GM23338 (cell line): ENCODE data around the gene MT1H. TPM values are rescaled to one million over a fixed set of nuclear protein-coding genes. Genes with fewer than 3 reads are reported as not detected.

ENCODE experiments used
- ATAC-seq: fragments of 200-7000 bp; cut with Tn5 transposase; 3 replicates; pipeline ENCODE4 v1.9.1; 2020
- DNase-seq: peaks from one replicate; pipeline ENCODE4 v3.0.0-alpha.2; 2015; ENCODE audit warnings: low spot score
- H2AFZ ChIP-seq: fragments of 200-600 bp; sonication (generic); 2 replicates; pipeline ENCODE4 v1.8.0; 2016; ENCODE audit warnings: antibody characterized with exemption, mild to moderate bottlenecking, moderate library complexity
- H3F3A ChIP-seq: fragments of 200-600 bp; sonication (generic); replicated peaks from 2 replicates; pipeline ENCODE4 v1.8.0; 2017; ENCODE audit warnings: antibody characterized with exemption, mixed run types, low read depth
- H3K27ac ChIP-seq: fragments of 200-600 bp; sonication (generic); 2 replicates; pipeline ENCODE4 v1.6.1; 2016; ENCODE audit warnings: low read depth
- H3K27me3 ChIP-seq: fragments of 200-600 bp; sonication (generic); 2 replicates; pipeline ENCODE4 v1.8.0; 2016; ENCODE audit warnings: mild to moderate bottlenecking, mixed run types, moderate library complexity; ENCODE audit not compliant: insufficient read depth
- H3K36me3 ChIP-seq: fragments of 200-600 bp; sonication (generic); 2 replicates; pipeline ENCODE4 v1.8.0; 2016; ENCODE audit warnings: mild to moderate bottlenecking; ENCODE audit not compliant: insufficient read depth
- H3K4me1 ChIP-seq: fragments of 200-600 bp; sonication (generic); 2 replicates; pipeline ENCODE4 v1.8.0; 2016; ENCODE audit warnings: mild to moderate bottlenecking, moderate library complexity; ENCODE audit not compliant: insufficient read depth
- H3K4me2 ChIP-seq: fragments of 200-600 bp; sonication (generic); 2 replicates; pipeline ENCODE4 v1.7.1; 2017; ENCODE audit warnings: mixed run types
- H3K4me3 ChIP-seq: fragments of 200-600 bp; sonication (generic); 2 replicates; pipeline ENCODE4 v1.6.1; 2016; ENCODE audit warnings: mixed run types
- H3K79me2 ChIP-seq: fragments of 200-600 bp; sonication (generic); replicated peaks from 2 replicates; pipeline ENCODE4 v1.8.0; 2017; ENCODE audit warnings: mild to moderate bottlenecking; ENCODE audit not compliant: insufficient read depth
- H3K9me2 ChIP-seq: fragments of 200-600 bp; sonication (generic); 2 replicates; pipeline ENCODE4 v1.8.0; 2017; ENCODE audit not compliant: insufficient read depth
- H4K20me1 ChIP-seq: fragments of 200-600 bp; sonication (generic); replicated peaks from 2 replicates; pipeline ENCODE4 v1.8.0; 2017; ENCODE audit warnings: mild to moderate bottlenecking; ENCODE audit not compliant: insufficient read depth
- H3K27ac Mint-ChIP-seq: 2 replicates; pipeline ENCODE4 v1.8.0; 2020; ENCODE audit warnings: inconsistent platforms, mild to moderate bottlenecking, moderate library complexity, mixed read lengths
- H3K27me3 Mint-ChIP-seq: 3 replicates; pipeline ENCODE4 v1.8.0; 2022; ENCODE audit warnings: low read depth, mild to moderate bottlenecking, moderate library complexity, mixed read lengths, inconsistent platforms; ENCODE audit not compliant: insufficient read depth, poor library complexity
- H3K36me3 Mint-ChIP-seq: 3 replicates; pipeline ENCODE4 v1.8.0; 2021; ENCODE audit warnings: low read depth, mild to moderate bottlenecking, inconsistent platforms, moderate library complexity, mixed read lengths
- H3K4me1 Mint-ChIP-seq: 3 replicates; pipeline ENCODE4 v1.8.0; 2020; ENCODE audit warnings: mild to moderate bottlenecking, inconsistent platforms, mixed read lengths
- H3K4me3 Mint-ChIP-seq: 3 replicates; pipeline ENCODE4 v1.8.0; 2021; ENCODE audit warnings: moderate library complexity, mild to moderate bottlenecking, inconsistent platforms, mixed read lengths
- H3K9me3 Mint-ChIP-seq: 3 replicates; pipeline ENCODE4 v1.8.0; 2020; ENCODE audit warnings: moderate library complexity, mild to moderate bottlenecking, inconsistent platforms, mixed read lengths
- CTCF ChIP-seq, 2 experiments: fragments of 200-600 bp in 1 of 2; sonication (generic) in 1 of 2; conservative IDR thresholded peaks; 2 replicates each; pipeline versions ENCODE4 v1.5.1 to v1.6.1; 2016 to 2017; ENCODE audit warnings: antibody characterized with exemption in 2 of 2, low read depth in 2 of 2, mild to moderate bottlenecking in 2 of 2, moderate library complexity in 1 of 2
- EZH2 ChIP-seq: fragments of 200-600 bp; sonication (generic); IDR thresholded peaks from one replicate; pipeline ENCODE4 v1.8.0; 2017; ENCODE audit warnings: antibody characterized with exemption, mild to moderate bottlenecking, low read depth; ENCODE audit not compliant: unreplicated experiment
- NANOG ChIP-seq: IDR thresholded peaks from 2 replicates; pipeline ENCODE4 v1.6.1; 2016; ENCODE audit warnings: antibody characterized with exemption, borderline replicate concordance
- POLR2AphosphoS5 ChIP-seq: IDR thresholded peaks from 2 replicates; pipeline ENCODE4 v1.6.1; 2016; ENCODE audit warnings: antibody characterized with exemption, low read depth
- ZNF331 ChIP-seq: fragments of 250-450 bp; sonication (Bioruptor Pico); IDR thresholded peaks from 2 replicates; pipeline ENCODE4 v1.5.0; 2020; ENCODE audit warnings: low read depth, mild to moderate bottlenecking, moderate library complexity
- polyA plus RNA-seq: library from polyadenylated mRNA; unstranded; fragments of >200 nt; fragmentation: Nextera tagmentation; extraction: Ambion mirVana; gene quantifications from 2 replicates; pipeline ENCODE4 v1.2.1, GENCODE V29; 2016
- total RNA-seq: library from RNA; depleted of rRNA; stranded (reverse); fragments of >200 nt; shearing (Covaris generic); gene quantifications from 2 replicates; pipeline ENCODE4 v1.2.3, GENCODE V29; 2014
- TF ChIP-seq, protein P1 (sequence below): IDR thresholded peaks from one replicate; pipeline ENCODE4 v1.6.1; 2018; ENCODE audit warnings: antibody characterized with exemption; ENCODE audit not compliant: unreplicated experiment
- TF ChIP-seq, protein P2 (sequence below): IDR thresholded peaks from 2 replicates; pipeline ENCODE4 v1.6.1; 2016; ENCODE audit warnings: antibody characterized with exemption
- TF ChIP-seq, protein P3 (sequence below): fragments of 250-450 bp; sonication (Bioruptor Pico); IDR thresholded peaks from 2 replicates; pipeline ENCODE4 v1.5.0; 2020; ENCODE audit warnings: mild to moderate bottlenecking, moderate library complexity

MT1H gene
- total and polyA plus RNA-seq, 2 experiments from 2014 or later, result 52.3 to 425 TPM

GRCh38 chr16:56700195-56700594 lies 30.6 kb downstream of the MT1H start (continued):
- no peak for TF ChIP-seq CTCF (conservative IDR thresholded peaks at IDR 0.05; ENCODE audit: low read depth in 2 of 2)
- no peak for TF ChIP-seq NANOG
- TF ChIP-seq POLR2AphosphoS5, result no peak
- TF ChIP-seq, protein P1, sequence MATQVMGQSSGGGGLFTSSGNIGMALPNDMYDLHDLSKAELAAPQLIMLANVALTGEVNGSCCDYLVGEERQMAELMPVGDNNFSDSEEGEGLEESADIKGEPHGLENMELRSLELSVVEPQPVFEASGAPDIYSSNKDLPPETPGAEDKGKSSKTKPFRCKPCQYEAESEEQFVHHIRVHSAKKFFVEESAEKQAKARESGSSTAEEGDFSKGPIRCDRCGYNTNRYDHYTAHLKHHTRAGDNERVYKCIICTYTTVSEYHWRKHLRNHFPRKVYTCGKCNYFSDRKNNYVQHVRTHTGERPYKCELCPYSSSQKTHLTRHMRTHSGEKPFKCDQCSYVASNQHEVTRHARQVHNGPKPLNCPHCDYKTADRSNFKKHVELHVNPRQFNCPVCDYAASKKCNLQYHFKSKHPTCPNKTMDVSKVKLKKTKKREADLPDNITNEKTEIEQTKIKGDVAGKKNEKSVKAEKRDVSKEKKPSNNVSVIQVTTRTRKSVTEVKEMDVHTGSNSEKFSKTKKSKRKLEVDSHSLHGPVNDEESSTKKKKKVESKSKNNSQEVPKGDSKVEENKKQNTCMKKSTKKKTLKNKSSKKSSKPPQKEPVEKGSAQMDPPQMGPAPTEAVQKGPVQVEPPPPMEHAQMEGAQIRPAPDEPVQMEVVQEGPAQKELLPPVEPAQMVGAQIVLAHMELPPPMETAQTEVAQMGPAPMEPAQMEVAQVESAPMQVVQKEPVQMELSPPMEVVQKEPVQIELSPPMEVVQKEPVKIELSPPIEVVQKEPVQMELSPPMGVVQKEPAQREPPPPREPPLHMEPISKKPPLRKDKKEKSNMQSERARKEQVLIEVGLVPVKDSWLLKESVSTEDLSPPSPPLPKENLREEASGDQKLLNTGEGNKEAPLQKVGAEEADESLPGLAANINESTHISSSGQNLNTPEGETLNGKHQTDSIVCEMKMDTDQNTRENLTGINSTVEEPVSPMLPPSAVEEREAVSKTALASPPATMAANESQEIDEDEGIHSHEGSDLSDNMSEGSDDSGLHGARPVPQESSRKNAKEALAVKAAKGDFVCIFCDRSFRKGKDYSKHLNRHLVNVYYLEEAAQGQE, result no peak
- no peak for TF ChIP-seq ZNF331 (CRISPR knock-in tag)

GRCh38 chr16:56700631-56701030 lies 31.0 kb downstream of the MT1H start:
- ATAC-seq, result no peak
- Mint-ChIP-seq H3K9me3 (peaks cover 17% of the 10 kb centered on the region), H3K27ac (no peak overlapping the region), H3K4me3 (no peak overlapping the region), H3K27me3 (peaks cover 9% of the 10 kb centered on the region), H3K4me1 (peaks cover 11% of the 10 kb centered on the region), H3K36me3 (0 out of 3 replicates have a peak, but pooled peaks cover 3% of the 10 kb centered on the region)
- no peaks in the 10 kb centered on the region for H3K27me3 ChIP-seq
- no peak overlapping the region for H3K4me3 ChIP-seq
- no peaks in the 10 kb centered on the region for H3K9me2 ChIP-seq
- no peaks in the 10 kb centered on the region for H3K36me3 ChIP-seq
- no peaks in the 10 kb centered on the region for H3K79me2 ChIP-seq
- no peaks in the 10 kb centered on the region for H4K20me1 ChIP-seq
- H3K4me2 ChIP-seq, result no peak overlapping the region
- H3K27ac ChIP-seq, result no peak overlapping the region
- no peak overlapping the region for H2AFZ ChIP-seq
- 0 out of 2 replicates have a peak, but pooled peaks cover 4% of the 10 kb centered on the region for H3F3A ChIP-seq
- H3K4me1 ChIP-seq, result peaks cover 7% of the 10 kb centered on the region; the same call in 1 of the 2 replicates
- DNase-seq, result no peak
- TF ChIP-seq, protein P2, sequence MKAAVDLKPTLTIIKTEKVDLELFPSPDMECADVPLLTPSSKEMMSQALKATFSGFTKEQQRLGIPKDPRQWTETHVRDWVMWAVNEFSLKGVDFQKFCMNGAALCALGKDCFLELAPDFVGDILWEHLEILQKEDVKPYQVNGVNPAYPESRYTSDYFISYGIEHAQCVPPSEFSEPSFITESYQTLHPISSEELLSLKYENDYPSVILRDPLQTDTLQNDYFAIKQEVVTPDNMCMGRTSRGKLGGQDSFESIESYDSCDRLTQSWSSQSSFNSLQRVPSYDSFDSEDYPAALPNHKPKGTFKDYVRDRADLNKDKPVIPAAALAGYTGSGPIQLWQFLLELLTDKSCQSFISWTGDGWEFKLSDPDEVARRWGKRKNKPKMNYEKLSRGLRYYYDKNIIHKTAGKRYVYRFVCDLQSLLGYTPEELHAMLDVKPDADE, result no peak
- no peak for TF ChIP-seq POLR2AphosphoS5
- TF ChIP-seq EZH2, result no peak
- TF ChIP-seq, protein P3, sequence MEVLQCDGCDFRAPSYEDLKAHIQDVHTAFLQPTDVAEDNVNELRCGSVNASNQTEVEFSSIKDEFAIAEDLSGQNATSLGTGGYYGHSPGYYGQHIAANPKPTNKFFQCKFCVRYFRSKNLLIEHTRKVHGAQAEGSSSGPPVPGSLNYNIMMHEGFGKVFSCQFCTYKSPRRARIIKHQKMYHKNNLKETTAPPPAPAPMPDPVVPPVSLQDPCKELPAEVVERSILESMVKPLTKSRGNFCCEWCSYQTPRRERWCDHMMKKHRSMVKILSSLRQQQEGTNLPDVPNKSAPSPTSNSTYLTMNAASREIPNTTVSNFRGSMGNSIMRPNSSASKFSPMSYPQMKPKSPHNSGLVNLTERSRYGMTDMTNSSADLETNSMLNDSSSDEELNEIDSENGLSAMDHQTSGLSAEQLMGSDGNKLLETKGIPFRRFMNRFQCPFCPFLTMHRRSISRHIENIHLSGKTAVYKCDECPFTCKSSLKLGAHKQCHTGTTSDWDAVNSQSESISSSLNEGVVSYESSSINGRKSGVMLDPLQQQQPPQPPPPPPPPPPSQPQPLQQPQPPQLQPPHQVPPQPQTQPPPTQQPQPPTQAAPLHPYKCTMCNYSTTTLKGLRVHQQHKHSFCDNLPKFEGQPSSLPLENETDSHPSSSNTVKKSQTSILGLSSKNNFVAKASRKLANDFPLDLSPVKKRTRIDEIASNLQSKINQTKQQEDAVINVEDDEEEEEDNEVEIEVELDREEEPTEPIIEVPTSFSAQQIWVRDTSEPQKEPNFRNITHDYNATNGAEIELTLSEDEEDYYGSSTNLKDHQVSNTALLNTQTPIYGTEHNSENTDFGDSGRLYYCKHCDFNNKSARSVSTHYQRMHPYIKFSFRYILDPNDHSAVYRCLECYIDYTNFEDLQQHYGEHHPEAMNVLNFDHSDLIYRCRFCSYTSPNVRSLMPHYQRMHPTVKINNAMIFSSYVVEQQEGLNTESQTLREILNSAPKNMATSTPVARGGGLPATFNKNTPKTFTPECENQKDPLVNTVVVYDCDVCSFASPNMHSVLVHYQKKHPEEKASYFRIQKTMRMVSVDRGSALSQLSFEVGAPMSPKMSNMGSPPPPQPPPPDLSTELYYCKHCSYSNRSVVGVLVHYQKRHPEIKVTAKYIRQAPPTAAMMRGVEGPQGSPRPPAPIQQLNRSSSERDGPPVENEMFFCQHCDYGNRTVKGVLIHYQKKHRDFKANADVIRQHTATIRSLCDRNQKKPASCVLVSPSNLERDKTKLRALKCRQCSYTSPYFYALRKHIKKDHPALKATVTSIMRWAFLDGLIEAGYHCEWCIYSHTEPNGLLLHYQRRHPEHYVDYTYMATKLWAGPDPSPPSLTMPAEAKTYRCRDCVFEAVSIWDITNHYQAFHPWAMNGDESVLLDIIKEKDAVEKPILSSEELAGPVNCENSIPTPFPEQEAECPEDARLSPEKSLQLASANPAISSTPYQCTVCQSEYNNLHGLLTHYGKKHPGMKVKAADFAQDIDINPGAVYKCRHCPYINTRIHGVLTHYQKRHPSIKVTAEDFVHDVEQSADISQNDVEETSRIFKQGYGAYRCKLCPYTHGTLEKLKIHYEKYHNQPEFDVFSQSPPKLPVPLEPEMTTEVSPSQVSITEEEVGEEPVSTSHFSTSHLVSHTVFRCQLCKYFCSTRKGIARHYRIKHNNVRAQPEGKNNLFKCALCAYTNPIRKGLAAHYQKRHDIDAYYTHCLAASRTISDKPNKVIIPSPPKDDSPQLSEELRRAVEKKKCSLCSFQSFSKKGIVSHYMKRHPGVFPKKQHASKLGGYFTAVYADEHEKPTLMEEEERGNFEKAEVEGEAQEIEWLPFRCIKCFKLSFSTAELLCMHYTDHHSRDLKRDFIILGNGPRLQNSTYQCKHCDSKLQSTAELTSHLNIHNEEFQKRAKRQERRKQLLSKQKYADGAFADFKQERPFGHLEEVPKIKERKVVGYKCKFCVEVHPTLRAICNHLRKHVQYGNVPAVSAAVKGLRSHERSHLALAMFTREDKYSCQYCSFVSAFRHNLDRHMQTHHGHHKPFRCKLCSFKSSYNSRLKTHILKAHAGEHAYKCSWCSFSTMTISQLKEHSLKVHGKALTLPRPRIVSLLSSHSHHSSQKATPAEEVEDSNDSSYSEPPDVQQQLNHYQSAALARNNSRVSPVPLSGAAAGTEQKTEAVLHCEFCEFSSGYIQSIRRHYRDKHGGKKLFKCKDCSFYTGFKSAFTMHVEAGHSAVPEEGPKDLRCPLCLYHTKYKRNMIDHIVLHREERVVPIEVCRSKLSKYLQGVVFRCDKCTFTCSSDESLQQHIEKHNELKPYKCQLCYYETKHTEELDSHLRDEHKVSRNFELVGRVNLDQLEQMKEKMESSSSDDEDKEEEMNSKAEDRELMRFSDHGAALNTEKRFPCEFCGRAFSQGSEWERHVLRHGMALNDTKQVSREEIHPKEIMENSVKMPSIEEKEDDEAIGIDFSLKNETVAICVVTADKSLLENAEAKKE, result no peak
- TF ChIP-seq, protein P1, result no peak
